Right lobe of liver (tissue), 6 donors: Measurements from ENCODE around the gene AGR2. TPM values are rescaled to one million over a fixed set of nuclear protein-coding genes. Genes with fewer than 3 reads are reported as not detected.

ENCODE experiments used
- ATAC-seq, 4 donors: fragments of 200-7000 bp; cut with Tn5 transposase; one replicate each; pipeline ENCODE4 v1.9.1; 2020; ENCODE audit warnings: mild to moderate bottlenecking in 4 of 4, moderate library complexity in 4 of 4
- DNase-seq, 3 donors: peaks; one replicate each; pipeline ENCODE4 v3.0.0-alpha.2; 2020
- H3K27ac ChIP-seq, 3 donors: fragments of 200-600 bp; one replicate each; pipeline ENCODE4 v1.8.0; 2022
- H3K27me3 ChIP-seq, 2 donors: fragments of 200-600 bp; one replicate each; pipeline ENCODE4 v1.8.0; 2022
- H3K36me3 ChIP-seq, 4 donors: fragments of 200-600 bp; sonication (generic) in 1 of 4; one replicate each; pipeline versions ENCODE4 v1.5.1 to v1.8.0; 2017 to 2022; ENCODE audit warnings: control low read depth in 1 of 4
- H3K4me1 ChIP-seq, 4 donors: fragments of 200-600 bp; sonication (generic) in 1 of 4; one replicate each; pipeline versions ENCODE4 v1.5.1 to v1.8.0; 2017 to 2022; ENCODE audit warnings: control low read depth in 1 of 4
- H3K4me3 ChIP-seq, 3 donors: fragments of 200-600 bp; one replicate each; pipeline ENCODE4 v1.8.0; 2022
- H3K9me3 ChIP-seq, 4 donors: fragments of 200-600 bp; sonication (generic) in 1 of 4; one replicate each; pipeline versions ENCODE4 v1.5.1 to v1.8.0; 2017 to 2022; ENCODE audit warnings: control low read depth in 1 of 4
- POLR2A ChIP-seq: fragments of 450-650 bp; IDR thresholded peaks from one replicate; pipeline ENCODE4 v1.6.1; 2017; ENCODE audit warnings: antibody characterized with exemption, mild to moderate bottlenecking
- WGBS: methylation state at CpG from one replicate; pipeline ENCODE4 v1.1.6; 2018; ENCODE audit warnings: low coverage, low lambda C conversion rate; ENCODE audit not compliant: insufficient coverage; ENCODE audit errors: missing lambda C conversion rate; 5-methylcytosine and 5-hydroxymethylcytosine counted together
- intact Hi-C, 2 donors: fragments of 100-400 bp; cut with DNase I; formaldehyde crosslinking; loops; one replicate each; pipeline versions ENCODE4 v1.11.2 to v1.14.1; 2022
- total RNA-seq, 6 experiments: library from RNA; depleted of rRNA in 2 of 6; stranded (reverse); fragments of >200 nt in 2 of 6; fragmentation: NEBNext Ultra II Directional in 3 of 6; extraction: Animal tissue kit (Norgen Biotek cat#: 25700) in 3 of 6; gene quantifications; one replicate each; pipeline versions ENCODE4 v1.1.0 to v1.2.4, GENCODE V29; 2016 to 2023
- TF ChIP-seq, protein P1 (sequence below), 4 donors: fragments of 200-600 bp in 3 of 4; fragments of 450-650 bp in 1 of 4; IDR thresholded peaks; one replicate each; pipeline versions ENCODE4 v1.5.1 to v1.8.0; 2016 to 2022; ENCODE audit warnings: antibody characterized with exemption in 4 of 4, mild to moderate bottlenecking in 2 of 4
- donor health status: DM: no; HTN: yes; CAD: no.
- donor health status: DM: no; HTN: no; CAD: no.
- donor health status: DM: no; HTN: no; CAD: no.
- donor health status: DM: no; HTN: yes; CAD: no.
- donor health status: DM: no; HTN: yes; CAD: no.

AGR2 gene
- total RNA-seq, 6 experiments from 2014 or later = 0.15 to 0.43 (median 0.33) TPM; not detected in 2

GRCh38 chr7:16791071-16791470 is 13.7 kb downstream of the AGR2 start:
- Histone ChIP-seq H3K4me3 (no peak overlapping the region), H3K9me3 (no peaks in the 10 kb centered on the region), H3K27ac (no peak overlapping the region), H3K27me3 (no peaks in the 10 kb centered on the region), H3K36me3 (no peaks in the 10 kb centered on the region), H3K4me1 (no peaks in the 10 kb centered on the region)
- DNase-seq = no peak
- no peak for ATAC-seq
- WGBS = 73% methylated on average over 1 of the region's 1 CpG
- intact Hi-C loops = no loop called here
- TF ChIP-seq, protein P1, sequence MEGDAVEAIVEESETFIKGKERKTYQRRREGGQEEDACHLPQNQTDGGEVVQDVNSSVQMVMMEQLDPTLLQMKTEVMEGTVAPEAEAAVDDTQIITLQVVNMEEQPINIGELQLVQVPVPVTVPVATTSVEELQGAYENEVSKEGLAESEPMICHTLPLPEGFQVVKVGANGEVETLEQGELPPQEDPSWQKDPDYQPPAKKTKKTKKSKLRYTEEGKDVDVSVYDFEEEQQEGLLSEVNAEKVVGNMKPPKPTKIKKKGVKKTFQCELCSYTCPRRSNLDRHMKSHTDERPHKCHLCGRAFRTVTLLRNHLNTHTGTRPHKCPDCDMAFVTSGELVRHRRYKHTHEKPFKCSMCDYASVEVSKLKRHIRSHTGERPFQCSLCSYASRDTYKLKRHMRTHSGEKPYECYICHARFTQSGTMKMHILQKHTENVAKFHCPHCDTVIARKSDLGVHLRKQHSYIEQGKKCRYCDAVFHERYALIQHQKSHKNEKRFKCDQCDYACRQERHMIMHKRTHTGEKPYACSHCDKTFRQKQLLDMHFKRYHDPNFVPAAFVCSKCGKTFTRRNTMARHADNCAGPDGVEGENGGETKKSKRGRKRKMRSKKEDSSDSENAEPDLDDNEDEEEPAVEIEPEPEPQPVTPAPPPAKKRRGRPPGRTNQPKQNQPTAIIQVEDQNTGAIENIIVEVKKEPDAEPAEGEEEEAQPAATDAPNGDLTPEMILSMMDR (IDR thresholded peaks at IDR 0.05) = no peak
- TF ChIP-seq POLR2A = no peak

GRCh38 chr7:16787127-16787526 is 17.7 kb downstream of the AGR2 start:
- ATAC-seq = no peak
- no peaks in the 10 kb centered on the region for H3K27me3 ChIP-seq
- DNase-seq = no peak
- TF ChIP-seq, protein P1 (IDR thresholded peaks at IDR 0.05) = no peak
- no peak for TF ChIP-seq POLR2A
- no peaks in the 10 kb centered on the region for H3K9me3 ChIP-seq
- WGBS = 87% methylated on average over 1 of the region's 1 CpG
- no peak overlapping the region for H3K27ac ChIP-seq
- intact Hi-C loops = no loop called here
- no peaks in the 10 kb centered on the region for H3K4me1 ChIP-seq
- H3K36me3 ChIP-seq = no peaks in the 10 kb centered on the region
- no peak overlapping the region for H3K4me3 ChIP-seq

DNA sequence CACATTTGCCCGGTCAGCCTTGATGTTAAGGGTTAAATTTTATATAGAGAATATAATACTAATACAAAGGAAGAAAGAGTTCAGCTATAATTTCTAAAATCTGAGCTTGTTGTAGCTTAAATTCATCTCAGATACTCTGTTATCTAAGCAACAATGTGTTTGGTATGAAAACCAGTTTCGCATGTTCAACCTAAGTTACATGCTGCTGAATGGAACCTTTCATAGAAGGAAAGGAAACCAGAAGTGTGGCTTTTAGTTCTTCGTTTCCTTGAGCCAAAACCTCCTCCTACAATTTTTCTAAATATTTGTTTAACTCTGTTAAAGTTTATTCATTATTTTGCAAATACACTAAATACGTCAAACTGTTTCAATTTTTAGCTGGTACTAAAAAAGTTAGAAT is 18.5 kb downstream of the AGR2 start:
- no peak for ATAC-seq
- no peaks in the 10 kb centered on the region for H3K27me3 ChIP-seq
- WGBS = 57% methylated on average over 4 of the region's 4 CpGs

DNA sequence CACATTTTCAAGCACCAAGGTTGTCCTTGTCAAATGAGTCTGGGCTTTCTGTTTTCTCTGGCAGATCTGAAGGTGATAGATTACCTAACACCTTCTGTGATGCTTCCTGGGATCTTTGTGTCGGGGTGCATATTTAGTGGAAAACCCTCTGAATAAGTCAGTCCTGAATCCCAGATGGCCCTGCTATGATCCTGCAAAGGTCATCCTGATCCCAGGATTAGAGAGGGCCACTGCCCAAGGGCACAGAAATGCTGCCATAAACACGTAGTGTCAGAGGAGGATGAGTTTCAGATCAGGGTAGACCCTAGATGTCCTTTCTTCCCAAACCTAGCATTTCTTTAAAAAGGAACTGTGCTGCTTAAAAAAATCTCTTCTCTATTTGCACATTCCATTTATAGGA is 19.0 kb downstream of the AGR2 start:
- Histone ChIP-seq H3K27ac (no peak overlapping the region), H3K4me3 (no peak overlapping the region), H3K27me3 (no peaks in the 10 kb centered on the region), H3K36me3 (no peaks in the 10 kb centered on the region), H3K9me3 (no peaks in the 10 kb centered on the region), H3K4me1 (no peaks in the 10 kb centered on the region)
- 74% methylated on average over 2 of the region's 2 CpGs for WGBS
- ATAC-seq (no peak), DNase-seq (no peak)
- TF ChIP-seq, protein P1 (IDR thresholded peaks at IDR 0.05) = no peak
- no peak for TF ChIP-seq POLR2A
- intact Hi-C loops = no loop called here

More for the DNA sequence above, 18.5 kb downstream of the AGR2 start:
- Histone ChIP-seq H3K9me3 (no peaks in the 10 kb centered on the region), H3K36me3 (no peaks in the 10 kb centered on the region), H3K4me1 (no peaks in the 10 kb centered on the region), H3K27ac (no peak overlapping the region), H3K4me3 (no peak overlapping the region)
- TF ChIP-seq, protein P1 (IDR thresholded peaks at IDR 0.05) = no peak
- no peak for TF ChIP-seq POLR2A
- intact Hi-C loops = no loop called here
- DNase-seq = no peak

GRCh38 chr7:16785321-16785720 is 19.5 kb downstream of the AGR2 start:
- no peak for ATAC-seq
- Histone ChIP-seq H3K4me1 (no peaks in the 10 kb centered on the region), H3K9me3 (no peaks in the 10 kb centered on the region), H3K27ac (no peak overlapping the region), H3K4me3 (no peak overlapping the region), H3K36me3 (no peaks in the 10 kb centered on the region), H3K27me3 (no peaks in the 10 kb centered on the region)
- intact Hi-C loops = no loop called here
- no peak for DNase-seq
- TF ChIP-seq, protein P1 (IDR thresholded peaks at IDR 0.05) = no peak
- TF ChIP-seq POLR2A = no peak
- WGBS = 70% methylated on average over 1 of the region's 1 CpG
